Suppressor macrophage treated with lipopolysaccharide for 4 hours (primary cell): ENCODE results near the gene MUC4.
"Not testable (repeated sequence)": the region's sequence is repeated elsewhere in the genome, so short reads cannot be mapped to it uniquely, and the experiment has no call there.

Experiments used
- DNase-seq: peaks from one replicate; pipeline ENCODE4 v3.0.0-alpha.2; 2020

Gene MUC4

DNA sequence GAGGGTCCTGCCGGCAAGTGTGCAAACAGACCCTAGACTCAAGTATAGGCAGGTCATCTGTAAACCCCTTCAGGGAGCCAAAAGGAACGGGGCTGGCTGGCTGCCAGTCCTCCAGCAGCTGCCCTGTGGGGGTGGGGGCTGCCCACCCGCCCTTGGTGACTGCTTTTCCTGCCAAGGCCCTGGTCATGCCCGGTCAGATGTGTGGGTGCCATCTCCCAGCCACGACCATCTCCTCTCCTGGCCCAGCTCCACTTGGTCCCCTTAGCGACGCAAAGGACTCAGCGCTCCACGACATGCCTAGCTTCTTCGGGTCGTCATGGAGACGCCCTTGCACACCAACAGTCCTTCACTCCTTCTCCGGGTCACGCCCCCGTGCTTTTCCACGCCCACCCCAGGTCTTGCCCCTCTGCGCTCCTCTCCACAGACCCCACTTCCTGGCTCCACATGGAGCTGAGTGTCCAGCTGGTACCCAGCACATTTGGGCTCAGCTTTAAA lies 2.4 kb downstream of the MUC4 start:
- DNase-seq = no peak

DNA sequence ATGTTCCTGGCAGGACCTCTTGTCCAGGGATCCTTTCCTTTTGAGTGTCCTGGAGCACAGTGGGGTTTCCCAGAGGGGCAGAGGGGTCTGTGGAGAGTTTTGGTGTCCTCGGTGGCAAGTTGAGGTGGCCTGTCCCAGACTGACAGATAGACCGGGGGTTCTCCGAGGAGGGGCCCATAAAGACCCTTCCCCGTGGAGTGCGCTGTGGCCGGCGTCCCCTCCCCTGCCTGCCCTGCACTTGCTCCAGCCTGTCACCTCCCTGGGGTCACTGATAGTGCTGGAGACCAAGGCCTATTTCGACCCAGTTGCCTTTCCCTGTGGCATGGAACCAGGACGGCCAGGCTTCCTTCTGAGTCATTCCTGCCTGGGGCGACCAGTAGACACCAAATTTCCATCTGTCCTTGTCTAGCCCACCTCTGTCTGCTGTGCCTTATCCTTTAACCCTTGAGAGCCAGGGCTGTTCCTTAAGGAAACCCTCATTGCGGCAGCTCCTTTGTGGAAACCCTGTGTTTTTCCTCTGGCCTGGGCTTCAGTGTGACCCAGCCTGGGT lies 2.9 kb downstream of the MUC4 start:
- no peak for DNase-seq

DNA sequence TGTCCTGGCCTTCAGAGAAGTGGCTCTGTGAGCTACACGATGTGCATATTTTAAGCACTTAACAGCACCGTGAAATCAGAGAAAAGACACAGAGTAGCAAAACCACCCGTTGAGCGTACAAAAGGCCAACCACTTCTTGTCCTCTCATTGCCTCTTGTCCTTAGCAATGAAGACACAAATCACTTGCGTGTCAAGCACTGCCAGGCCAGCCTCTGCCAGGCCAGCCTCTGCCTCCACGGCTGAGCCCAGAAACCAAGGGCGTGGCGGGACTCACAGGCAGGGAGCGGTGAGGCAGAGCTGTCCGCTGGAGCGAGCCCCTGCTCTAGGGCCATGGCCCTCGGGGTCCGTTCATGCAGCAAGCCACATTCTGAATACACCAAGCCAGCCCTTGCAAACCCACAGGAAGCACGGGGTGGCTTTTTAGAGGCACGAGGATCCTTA lies 4.0 kb downstream of the MUC4 start:
- no peak for DNase-seq

DNA sequence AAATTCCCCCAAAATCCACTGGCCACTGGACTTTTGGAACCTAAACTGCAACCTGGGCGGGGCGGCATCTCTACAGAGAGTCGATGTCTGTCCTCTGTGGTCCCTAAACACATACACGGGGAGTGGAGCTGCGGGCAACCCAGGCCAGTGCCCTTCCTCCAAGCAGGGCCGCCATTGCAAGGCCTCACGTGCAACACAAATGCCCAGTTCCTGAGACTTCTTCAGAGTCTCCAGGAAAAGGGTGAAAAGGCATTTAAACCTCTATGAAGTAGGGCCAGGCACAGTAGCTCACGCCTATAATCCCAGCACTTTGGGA lies 4.9 kb downstream of the MUC4 start:
- no peak for DNase-seq

DNA sequence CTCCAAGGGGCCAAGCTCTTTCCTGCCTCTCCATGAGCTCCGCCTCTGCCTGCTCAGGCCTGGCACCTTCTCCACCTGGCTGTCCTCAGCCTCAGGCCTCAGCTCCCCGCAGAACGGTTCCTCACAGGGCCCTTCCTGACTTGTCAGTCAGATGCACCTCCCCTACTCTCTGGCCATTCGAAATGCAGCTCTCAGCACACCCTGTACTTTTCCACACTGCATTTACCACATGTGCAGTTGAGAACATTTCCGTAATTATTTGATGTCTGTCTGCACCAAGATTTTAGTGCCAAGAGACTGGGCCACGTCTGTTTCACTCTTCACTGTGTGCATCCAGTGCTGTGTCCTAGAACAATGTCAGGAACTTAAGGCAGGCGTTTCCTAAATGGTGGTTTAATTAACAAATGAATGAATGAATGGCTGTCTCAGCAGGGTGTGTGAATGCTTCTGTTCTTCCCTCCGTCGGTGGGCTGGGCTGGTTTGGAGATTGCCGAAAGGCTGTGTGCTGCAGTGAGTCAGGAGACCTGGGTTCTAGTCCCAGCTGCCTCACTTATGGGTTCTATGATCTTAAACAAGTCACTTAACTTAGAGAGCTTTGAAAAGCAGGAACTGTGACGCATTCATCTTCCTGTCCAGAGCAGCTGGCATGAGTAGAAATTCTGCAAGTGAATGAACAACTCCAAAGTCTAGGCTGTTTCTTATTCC lies 5.4 kb downstream of the MUC4 start:
- no peak for DNase-seq

DNA sequence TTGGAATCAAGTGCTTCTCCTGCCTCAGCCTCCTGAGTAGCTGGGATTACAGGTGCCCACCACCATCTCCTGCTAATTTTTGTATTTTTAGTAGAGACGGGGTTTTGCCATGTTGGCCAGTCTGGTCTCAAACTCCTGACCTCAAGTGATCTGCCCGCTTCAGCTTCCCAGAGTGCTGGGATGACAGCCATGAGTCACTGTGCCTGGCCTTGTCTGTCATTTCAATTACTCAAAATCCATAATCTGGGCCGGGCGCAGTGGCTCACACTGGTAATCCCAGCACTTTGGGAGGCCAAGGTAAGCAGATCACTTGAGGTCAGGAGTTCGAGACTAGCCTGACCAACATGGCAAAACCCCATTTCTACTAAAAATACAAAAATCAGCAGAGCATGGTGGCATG lies 6.1 kb downstream of the MUC4 start:
- DNase-seq = not testable (repeated sequence)

DNA sequence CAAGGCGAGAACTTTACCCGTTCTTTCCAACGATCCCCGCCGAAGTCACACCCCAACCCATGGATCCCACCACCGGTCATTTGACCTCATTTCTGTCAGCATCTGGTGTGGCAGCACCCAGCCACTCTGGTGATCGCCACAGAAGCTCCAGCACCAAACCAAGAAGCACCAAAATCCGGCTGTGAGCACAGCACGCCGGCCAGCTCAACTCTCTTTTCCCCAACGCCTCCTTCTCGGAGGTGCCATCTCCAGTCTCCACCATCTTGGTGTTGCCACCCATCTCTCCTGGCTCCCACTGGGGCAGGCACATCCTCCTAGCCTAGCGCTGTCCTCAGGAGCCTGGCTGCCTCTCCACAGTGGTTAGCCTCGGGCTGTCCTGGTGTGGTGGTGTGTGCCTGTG lies 6.5 kb downstream of the MUC4 start:
- no peak for DNase-seq

DNA sequence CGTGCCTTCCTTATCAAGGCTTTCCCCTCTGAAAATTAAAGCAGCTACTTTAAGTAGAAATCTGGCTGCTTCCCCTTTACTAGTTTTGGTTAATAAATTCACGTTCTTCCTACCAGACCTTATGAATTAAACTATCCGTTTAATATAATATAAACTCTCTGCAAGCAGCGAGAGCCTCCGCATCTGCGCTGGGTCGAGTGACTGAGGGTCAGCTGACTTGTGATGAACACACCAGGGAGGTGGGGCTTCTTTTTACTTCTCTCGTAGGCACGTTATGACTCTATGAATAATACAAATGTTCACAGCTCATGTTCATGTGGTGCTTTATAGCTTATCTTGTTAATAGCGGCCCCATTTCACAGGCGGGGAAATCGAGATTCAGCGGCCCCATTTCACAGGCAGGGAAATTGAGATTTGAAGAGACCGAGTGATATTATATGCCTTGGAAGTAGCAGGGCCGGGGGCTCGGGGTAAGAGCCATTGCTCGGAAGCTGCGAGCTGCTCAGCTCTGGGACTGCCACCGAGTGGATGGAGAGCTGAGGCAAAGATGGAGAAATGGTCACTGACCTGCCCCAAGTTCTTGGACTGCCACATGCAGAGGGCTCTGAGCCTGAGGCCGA lies 8.3 kb downstream of the MUC4 start:
- DNase-seq = peak; percentile 35

DNA sequence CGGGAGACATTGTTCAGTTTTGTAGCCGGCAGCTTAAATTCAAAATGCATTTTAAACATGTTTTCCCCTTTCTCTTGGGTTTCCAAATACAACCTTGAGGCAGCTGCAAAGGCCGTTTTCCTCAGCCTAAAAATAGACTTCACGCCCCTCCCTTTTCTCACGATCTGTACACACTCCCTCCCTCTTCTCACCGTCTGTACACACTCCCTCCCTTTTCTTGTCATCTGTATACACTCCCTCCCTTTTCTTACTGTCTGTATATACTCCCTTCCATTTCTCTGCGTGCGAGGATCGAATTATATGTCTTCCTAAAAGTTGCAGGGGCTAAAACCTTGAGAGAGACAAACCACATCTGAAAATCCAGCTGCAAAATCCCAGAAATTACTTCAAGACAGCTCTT lies 8.9 kb downstream of the MUC4 start:
- no peak for DNase-seq

DNA sequence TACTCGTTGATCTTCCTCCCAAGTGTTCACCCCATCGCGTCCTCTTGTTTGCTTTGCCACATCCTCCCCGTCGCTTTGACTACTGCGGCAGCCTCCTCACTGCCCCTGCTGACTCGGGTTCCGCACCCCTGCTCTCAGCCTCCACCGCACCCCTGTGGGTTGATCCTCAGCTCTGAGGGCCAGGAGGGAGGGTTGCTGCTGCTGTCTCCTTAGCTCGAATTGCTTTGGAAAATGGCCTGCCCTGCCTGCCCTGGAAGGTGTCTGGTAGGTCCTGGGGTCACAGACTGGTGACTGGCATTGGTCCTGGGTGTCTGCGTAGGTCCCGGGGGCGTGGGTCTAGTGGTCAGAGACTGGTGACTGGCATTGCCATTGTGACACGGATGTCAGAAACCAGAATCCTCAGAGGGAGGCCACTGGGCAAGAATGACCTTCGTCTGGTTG lies 9.4 kb downstream of the MUC4 start:
- DNase-seq = no peak

DNA sequence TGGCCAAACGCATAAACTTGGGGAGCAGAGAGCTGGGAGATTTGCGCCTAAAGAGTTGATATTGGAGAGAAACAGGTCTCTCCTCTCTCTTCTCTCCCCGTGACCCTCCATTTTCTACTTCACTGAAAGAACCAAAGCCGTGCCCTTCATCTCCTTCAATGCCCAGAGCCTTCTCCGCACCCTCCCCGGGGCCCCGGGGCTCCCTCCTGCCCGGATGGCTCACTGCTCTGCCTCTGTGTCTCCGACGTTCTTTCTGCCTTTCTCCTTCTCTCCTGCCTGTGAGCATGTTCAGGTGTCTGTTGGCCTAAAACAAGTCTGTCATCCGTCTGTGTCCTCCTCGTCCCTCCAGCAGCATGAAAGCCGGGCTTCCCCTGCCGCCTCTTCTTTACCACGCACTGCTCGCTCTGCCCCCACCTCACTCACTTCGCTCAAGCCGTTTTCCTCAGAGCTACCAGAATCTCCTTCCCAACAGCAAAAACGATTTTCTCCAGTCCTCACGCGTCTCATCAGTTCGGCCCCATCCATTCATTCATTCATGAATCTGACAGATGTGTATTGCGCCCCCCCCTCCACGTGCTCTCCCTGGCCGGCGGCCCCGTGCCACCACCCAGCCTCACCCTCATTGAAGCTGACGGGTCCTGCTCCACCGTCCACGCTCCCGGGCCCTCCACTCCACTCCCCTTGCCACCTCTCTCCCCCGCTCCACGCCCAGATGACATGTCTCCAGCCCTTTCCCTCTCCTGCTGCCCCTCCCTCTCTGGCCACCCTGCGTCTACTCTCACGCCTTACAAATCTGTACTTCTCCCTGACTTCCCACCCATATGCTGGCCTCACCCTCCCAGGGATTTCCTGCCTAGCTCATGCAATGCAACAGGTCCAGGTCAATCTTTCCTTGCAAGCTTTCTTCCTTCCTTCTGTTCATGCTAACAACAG lies 10.2 kb downstream of the MUC4 start:
- DNase-seq = no peak

DNA sequence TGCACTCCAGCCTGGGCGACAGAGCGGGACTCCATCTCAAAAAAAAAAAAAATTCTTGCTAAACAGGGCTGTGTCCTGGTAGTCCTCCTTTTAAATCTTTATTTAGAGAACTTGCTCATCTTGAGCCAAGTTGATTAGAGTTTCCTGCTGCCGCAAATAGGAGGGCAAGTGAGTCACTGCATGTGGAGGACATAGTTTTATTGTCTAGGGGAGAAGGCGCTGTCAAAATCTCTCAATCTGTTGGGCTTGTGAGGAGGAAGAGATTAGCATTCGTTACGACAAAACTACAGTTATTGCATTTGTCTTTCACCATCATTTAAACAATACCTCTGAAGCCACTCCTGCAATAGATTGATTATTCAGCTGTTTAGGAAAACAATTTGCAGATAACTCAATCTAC lies 11.5 kb downstream of the MUC4 start:
- no peak for DNase-seq

DNA sequence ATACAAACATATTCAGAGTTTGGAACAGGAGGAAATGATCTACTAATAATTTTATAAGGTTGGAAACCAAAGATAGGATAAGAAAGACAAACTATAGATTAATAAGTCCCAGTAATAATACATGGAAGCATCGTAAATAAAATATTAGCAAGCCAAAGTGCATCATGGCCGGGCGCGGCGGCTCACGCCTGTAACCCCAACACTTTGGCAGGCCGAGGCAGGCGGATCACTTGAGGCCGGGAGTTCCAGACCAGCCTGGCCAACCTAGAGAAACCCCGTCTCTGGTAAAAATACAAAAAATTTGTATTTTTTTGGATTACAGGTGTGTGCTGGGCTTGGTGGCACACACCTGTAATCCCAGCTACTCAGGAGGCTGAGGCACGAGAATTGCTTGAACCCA lies 14.9 kb downstream of the MUC4 start:
- DNase-seq = no peak

DNA sequence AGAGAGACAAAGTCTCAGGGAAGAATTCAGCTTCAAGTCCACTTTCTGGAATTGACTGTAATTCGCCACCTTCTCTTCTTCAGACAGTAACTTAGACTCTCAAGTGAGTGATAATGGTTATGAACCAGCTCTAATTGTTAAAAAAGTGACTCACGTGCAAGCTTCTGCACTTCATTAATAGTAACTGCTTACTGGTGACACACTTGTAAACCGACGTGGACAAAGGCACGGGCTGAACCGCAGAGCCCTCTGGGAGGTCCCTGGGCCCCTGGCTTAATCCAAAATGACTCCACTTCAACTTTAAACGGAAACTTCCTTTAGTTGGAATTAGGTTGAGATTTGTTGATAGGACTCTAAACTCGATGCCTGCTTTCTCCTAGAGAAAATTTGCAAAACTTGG lies 17.0 kb downstream of the MUC4 start:
- DNase-seq = no peak

DNA sequence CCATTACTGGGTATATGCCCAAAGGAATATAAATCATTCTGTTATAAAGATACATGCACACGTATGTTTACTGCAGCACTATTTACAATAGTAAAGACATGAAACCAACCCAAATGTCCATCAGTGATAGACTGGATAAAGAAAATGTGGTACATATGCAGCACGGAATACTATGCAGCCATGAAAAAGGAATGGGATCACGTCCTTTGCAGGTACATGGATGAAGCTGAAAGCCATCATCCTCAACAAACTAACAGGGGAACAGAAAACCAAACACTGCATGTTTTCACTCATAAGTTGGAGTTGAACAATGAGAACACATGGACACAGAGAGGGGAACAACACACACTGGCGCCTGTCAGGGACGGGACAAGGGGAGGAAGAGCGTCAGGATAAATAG lies 19.1 kb downstream of the MUC4 start:
- DNase-seq = not testable (repeated sequence)

DNA sequence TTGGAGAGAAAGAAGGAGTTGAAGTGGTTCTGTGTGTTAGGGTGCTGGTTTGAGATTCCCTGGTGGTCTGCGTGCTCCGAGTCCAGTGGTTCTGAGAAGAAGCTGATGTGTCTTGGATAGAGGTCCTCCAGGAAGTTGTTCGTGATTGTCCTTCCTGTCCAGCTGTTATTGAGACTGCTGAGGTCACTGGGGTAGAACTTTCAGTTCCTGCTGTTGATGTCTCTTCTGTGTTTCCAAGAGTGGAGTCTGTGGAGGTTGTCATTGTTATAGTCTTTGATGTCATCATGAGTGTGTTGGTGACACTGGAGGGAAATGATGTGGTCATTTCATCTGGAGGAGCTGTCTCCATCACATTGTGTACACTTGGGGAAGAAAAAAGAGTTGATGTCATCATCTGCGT lies 20.8 kb downstream of the MUC4 start:
- peak; percentile 63 for DNase-seq

DNA sequence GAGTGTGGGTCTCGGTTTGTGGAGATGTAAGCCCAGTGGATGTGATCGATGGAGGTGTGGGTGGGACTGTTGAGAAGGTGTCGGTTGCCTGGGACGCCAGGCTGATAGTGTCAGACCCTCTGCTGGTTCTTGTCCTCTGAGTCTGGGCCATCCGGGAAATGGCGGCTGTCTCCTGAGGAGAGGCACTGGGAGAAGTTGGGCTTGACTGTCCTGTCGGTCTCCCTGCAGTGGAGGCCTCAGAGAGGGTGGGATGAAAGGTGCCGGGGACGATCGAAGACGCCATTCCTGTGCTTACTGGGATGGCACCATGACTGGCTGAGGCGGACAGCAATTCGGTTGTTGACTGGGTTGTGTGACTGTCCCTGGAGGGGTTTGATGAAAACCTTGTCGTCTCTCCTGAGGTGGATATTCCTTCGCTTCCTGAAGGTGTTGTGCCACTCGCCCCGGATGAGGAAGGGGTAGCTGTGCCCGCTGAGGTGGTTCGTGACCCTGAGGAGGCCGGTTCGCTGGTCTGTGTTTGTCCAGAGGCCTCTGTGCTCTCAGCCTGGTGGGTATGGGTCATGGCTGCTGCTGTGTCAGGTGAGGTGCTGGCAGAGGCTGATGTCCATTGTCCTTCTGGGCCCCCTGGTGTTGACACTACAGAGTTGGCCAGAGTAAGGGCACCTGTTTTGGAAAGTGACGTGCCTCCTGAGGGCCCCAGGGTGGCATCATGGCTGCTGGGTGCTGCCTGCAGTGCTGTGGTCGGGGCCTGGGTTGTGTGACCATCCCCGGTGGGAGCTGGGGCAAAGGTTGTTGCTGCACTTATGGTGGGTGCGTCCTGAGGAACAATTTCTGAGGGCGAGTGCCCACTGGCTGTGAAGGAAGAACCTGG lies 22.8 kb downstream of the MUC4 start:
- no peak for DNase-seq

DNA sequence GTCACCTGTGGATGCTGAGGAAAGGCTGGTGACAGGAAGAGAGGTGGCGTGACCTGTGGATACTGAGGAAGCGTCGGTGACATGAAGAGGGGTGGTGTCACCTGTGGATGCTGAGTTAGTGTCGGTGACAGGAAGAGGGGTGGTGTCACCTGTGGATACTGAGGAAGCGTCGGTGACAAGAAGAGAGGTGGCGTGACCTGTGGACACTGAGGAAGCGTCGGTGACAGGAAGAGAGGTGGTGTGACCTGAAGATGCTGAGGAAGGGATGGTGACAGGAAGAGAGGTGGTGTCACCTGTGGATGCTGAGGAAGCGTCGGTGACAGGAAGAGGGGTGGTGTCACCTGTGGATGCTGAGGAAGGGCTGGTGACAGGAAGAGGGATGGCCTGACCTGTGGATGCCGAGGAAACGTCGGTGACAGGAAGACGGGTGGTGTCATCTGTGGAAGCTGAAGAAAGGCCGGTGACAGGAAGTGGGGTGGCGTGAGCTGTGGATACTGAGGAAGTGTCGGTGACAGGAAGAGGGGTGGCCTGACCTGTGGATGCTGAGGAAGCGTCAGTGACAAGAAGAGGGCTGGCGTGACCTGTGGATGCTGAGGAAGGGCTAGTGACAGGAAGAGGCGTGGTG lies 25.8 kb downstream of the MUC4 start:
- DNase-seq = not testable (repeated sequence)

DNA sequence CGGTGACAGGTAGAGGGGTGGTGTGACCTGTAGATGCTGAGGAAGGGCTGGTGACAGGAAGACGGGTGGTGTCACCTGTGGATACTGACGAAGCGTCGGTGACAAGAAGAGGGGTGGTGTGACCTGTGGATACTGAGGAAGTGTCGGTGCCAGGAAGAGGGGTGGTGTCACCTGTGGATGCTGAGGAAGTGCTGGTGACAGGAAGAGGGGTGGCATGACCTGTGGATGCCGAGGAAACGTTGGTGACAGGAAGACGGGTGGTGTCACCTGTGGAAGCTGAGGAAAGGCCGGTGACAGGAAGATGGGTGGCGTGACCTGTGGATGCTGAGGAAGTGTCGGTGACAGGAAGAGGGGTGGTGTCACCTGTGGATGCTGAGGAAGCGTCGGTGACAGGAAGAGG lies 27.7 kb downstream of the MUC4 start:
- not testable (repeated sequence) for DNase-seq

DNA sequence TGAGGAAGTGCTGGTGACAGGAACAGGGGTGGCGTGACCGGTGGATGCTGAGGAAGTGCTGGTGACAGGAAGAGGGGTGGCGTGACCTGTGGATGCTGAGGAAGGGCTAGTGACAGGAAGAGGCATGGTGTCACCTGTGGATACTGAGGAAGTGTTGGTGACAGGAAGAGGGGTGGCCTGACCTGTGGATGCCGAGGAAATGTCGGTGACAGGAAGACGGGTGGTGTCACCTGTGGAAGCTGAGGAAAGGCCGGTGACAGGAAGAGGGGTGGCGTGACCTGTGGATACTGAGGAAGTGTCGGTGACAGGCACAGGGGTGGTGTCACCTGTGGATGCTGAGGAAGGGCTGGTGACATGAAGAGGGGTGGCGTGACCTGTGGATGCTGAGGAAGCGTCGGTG lies 30.5 kb downstream of the MUC4 start:
- DNase-seq = not testable (repeated sequence)

DNA sequence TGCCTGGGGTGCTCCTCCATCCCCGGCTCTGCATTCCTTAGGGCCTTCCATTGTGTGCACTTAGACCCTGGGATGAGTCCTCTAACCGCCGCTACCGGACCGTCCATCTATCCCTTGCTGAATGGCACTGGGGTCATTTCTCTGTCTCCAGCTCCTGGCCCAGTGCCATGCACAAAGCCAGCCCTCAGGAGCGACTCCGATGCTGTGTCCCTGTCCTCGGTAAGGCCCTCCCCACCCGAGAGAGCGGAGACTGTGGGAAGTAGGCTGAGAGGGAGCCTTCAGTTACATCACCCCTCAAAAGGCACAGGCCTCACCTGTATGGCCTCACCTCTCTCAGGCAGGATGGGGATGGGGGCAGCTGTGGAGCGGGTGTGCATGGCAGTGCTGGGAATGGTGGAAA lies 33.8 kb downstream of the MUC4 start:
- no peak for DNase-seq

DNA sequence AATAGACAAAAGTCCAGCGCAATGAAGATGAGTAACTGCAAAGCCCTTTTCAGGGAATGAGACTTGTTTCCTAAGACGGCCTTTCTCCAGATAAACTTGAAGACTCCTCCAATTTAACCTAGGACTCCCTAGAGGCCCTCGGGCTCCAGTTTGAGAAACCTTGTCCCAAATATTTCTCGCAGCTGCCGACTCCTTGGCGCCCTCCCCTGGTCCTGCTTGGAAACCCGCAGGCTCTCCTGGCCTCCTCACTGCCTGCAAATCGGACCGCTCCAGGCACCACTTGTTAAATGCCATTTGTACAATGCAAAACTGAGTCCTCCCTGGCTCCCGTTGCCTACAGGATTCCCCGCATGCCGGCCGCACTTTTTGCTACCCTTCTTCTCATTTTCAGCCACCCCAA lies 36.8 kb downstream of the MUC4 start:
- peak; percentile 54 for DNase-seq
